ENCODE measurements around the gene TRIM62. TPM values are rescaled to one million over a fixed set of nuclear protein-coding genes. Genes with fewer than 3 reads are reported as not detected.

Gene TRIM62
- total and polyA plus RNA-seq, 7 experiments from 2014 or later: 3.6 to 24.2 (median 18.4) TPM

- CTCF ChIA-PET: no interaction called here
- Mint-ChIP-seq H3K9me3 (peaks cover 0 to 1% (median 0%) of the 10 kb centered on the region in 11 donors), H3K4me1 (peaks cover 0 to 14% (median 5%) of the 10 kb centered on the region in 7 donors), H3K27ac (no peak overlapping the region), H3K4me3 (no peak overlapping the region), H3K27me3 (no peaks in the 10 kb centered on the region), H3K36me3 (peaks cover 7 to 42% (median 14%) of the 10 kb centered on the region in 5 donors)
- ATAC-seq (no peak), DNase-seq (no peak)
- Histone ChIP-seq H3K36me3 (ENCODE audit: control insufficient read depth in 2 of 3, insufficient read depth in 3 of 3, low read length in 3 of 3) (peaks cover 0 to 41% (median 0%) of the 10 kb centered on the region in 3 experiments), H3K9me3 (ENCODE audit: control insufficient read depth in 2 of 3, low read length in 3 of 3) (no peaks in the 10 kb centered on the region), H3K4me3 (ENCODE audit: low read length) (no peak overlapping the region), H3K4me1 (ENCODE audit: control insufficient read depth in 2 of 2, insufficient read depth in 2 of 2, low read length in 2 of 2) (peaks cover 0 to 5% of the 10 kb centered on the region in 2 donors), H3K27me3 (ENCODE audit: control insufficient read depth in 2 of 2, insufficient read depth in 2 of 2, low read length in 2 of 2) (no peaks in the 10 kb centered on the region), H3K27ac (ENCODE audit: low read depth, low read length) (no peak overlapping the region)
- intact Hi-C loops (cut with micrococcal nuclease): no loop called here
- POLR2A ChIA-PET: interaction anchor here (0.5 kb wide), 1 partner anchor 30 kb away, joined by 3 read pairs; no protein-coding TSS in a partner anchor
These were observed 24.7 kb downstream of the TRIM62 start for GRCh38 chr1:33157131-33157530.

GRCh38 chr1:33155877-33156538, 25.8 kb downstream of the TRIM62 start:
- ChIA-PET POLR2A (interaction anchor here (1.5 kb wide), 1 partner anchor 28 kb away, joined by 3 read pairs; no protein-coding TSS in a partner anchor), CTCF (no interaction called here)
- ATAC-seq: no peak
- Histone ChIP-seq H3K36me3 (ENCODE audit: control insufficient read depth in 2 of 3, insufficient read depth in 3 of 3, low read length in 3 of 3) (peaks cover 0 to 41% (median 0%) of the 10 kb centered on the region in 3 experiments), H3K27me3 (ENCODE audit: control insufficient read depth in 2 of 2, insufficient read depth in 2 of 2, low read length in 2 of 2) (no peaks in the 10 kb centered on the region), H3K9me3 (ENCODE audit: control insufficient read depth in 2 of 3, low read length in 3 of 3) (no peaks in the 10 kb centered on the region), H3K4me1 (ENCODE audit: control insufficient read depth in 2 of 2, insufficient read depth in 2 of 2, low read length in 2 of 2) (peaks cover 0 to 5% of the 10 kb centered on the region in 2 donors), H3K27ac (ENCODE audit: low read depth, low read length) (no peak overlapping the region), H3K4me3 (ENCODE audit: low read length) (no peak overlapping the region)
- intact Hi-C loops (cut with micrococcal nuclease): no loop called here
- H3K9me3 Mint-ChIP-seq: peaks cover 0 to 1% (median 0%) of the 10 kb centered on the region in 11 donors
- no peaks in the 10 kb centered on the region for H3K27me3 Mint-ChIP-seq
- H3K4me1 Mint-ChIP-seq: peaks cover 0 to 8% (median 5%) of the 10 kb centered on the region in 7 donors
- no peak for DNase-seq
- H3K27ac Mint-ChIP-seq: peak overlapping the region in 3 of 9 donors; percentile 67 to 83 (median 81)
- no peak overlapping the region for H3K4me3 Mint-ChIP-seq
- peaks cover 7 to 37% (median 14%) of the 10 kb centered on the region in 5 donors for H3K36me3 Mint-ChIP-seq

- H3K4me1 Mint-ChIP-seq: peaks cover 0 to 14% (median 5%) of the 10 kb centered on the region in 7 donors
- ATAC-seq: no peak
These were observed 28.2 kb downstream of the TRIM62 start for GRCh38 chr1:33153650-33154049.

GRCh38 chr1:33152685-33153432, 29.0 kb downstream of the TRIM62 start:
- Histone ChIP-seq H3K36me3 (ENCODE audit: control insufficient read depth in 2 of 3, insufficient read depth in 3 of 3, low read length in 3 of 3) (peaks cover 0 to 35% (median 0%) of the 10 kb centered on the region in 3 experiments), H3K27me3 (ENCODE audit: control insufficient read depth in 2 of 2, insufficient read depth in 2 of 2, low read length in 2 of 2) (no peaks in the 10 kb centered on the region), H3K4me1 (ENCODE audit: control insufficient read depth in 2 of 2, insufficient read depth in 2 of 2, low read length in 2 of 2) (peaks cover 0 to 5% of the 10 kb centered on the region in 2 donors), H3K4me3 (ENCODE audit: low read length) (no peak overlapping the region), H3K27ac (ENCODE audit: low read depth, low read length) (no peak overlapping the region), H3K9me3 (ENCODE audit: control insufficient read depth in 2 of 3, low read length in 3 of 3) (no peaks in the 10 kb centered on the region)
- DNase-seq (no peak), ATAC-seq (no peak)
- intact Hi-C loops (cut with micrococcal nuclease): no loop called here
- ChIA-PET CTCF (no interaction called here), POLR2A (interaction anchor here (0.7 kb wide), 1 partner anchor 211 kb away, joined by 3 read pairs; no protein-coding TSS in a partner anchor)
- Mint-ChIP-seq H3K4me3 (no peak overlapping the region), H3K36me3 (peaks cover 4 to 31% (median 14%) of the 10 kb centered on the region in 5 donors), H3K4me1 (peaks cover 0 to 14% (median 7%) of the 10 kb centered on the region in 7 donors), H3K27ac (peak overlapping the region in 5 of 9 donors; percentile 3 to 71 (median 46)), H3K27me3 (no peaks in the 10 kb centered on the region), H3K9me3 (no peaks in the 10 kb centered on the region)

More at GRCh38 chr1:33153650-33154049, 28.2 kb downstream of the TRIM62 start:
- H3K4me1 ChIP-seq (ENCODE audit: control insufficient read depth in 2 of 2, insufficient read depth in 2 of 2, low read length in 2 of 2): peaks cover 0 to 5% of the 10 kb centered on the region in 2 donors
- H3K27ac ChIP-seq (ENCODE audit: low read depth, low read length): no peak overlapping the region
- H3K9me3 Mint-ChIP-seq: no peaks in the 10 kb centered on the region
- no peaks in the 10 kb centered on the region for H3K27me3 ChIP-seq (ENCODE audit: control insufficient read depth in 2 of 2, insufficient read depth in 2 of 2, low read length in 2 of 2)
- H3K4me3 ChIP-seq (ENCODE audit: low read length): no peak overlapping the region
- H3K4me3 Mint-ChIP-seq: no peak overlapping the region
- H3K9me3 ChIP-seq (ENCODE audit: control insufficient read depth in 2 of 3, low read length in 3 of 3): no peaks in the 10 kb centered on the region
- H3K36me3 ChIP-seq (ENCODE audit: control insufficient read depth in 2 of 3, insufficient read depth in 3 of 3, low read length in 3 of 3): peaks cover 0 to 38% (median 0%) of the 10 kb centered on the region in 3 experiments
- POLR2A ChIA-PET: no interaction called here
- peak overlapping the region in 2 of 9 donors; percentile 45 to 60 for H3K27ac Mint-ChIP-seq
- intact Hi-C loops (cut with micrococcal nuclease): no loop called here
- no peak for DNase-seq
- CTCF ChIA-PET: no interaction called here
- peaks cover 5 to 35% (median 14%) of the 10 kb centered on the region in 5 donors for H3K36me3 Mint-ChIP-seq
- H3K27me3 Mint-ChIP-seq: no peaks in the 10 kb centered on the region

- H3K27ac Mint-ChIP-seq: peak overlapping the region in 1 of 9 donors; percentile 11
- no peak for ATAC-seq
These were observed 30.7 kb downstream of the TRIM62 start for GRCh38 chr1:33151116-33151515.

GRCh38 chr1:33150522-33150921, 31.3 kb downstream of the TRIM62 start:
- Mint-ChIP-seq H3K27ac (peak overlapping the region in 7 of 9 donors; percentile 3 to 76 (median 25)), H3K27me3 (no peaks in the 10 kb centered on the region), H3K9me3 (no peaks in the 10 kb centered on the region), H3K4me1 (peaks cover 0 to 11% (median 5%) of the 10 kb centered on the region in 7 donors), H3K36me3 (peaks cover 0 to 22% (median 6%) of the 10 kb centered on the region in 5 donors), H3K4me3 (no peak overlapping the region)
- H3K27ac ChIP-seq (ENCODE audit: low read depth, low read length): no peak overlapping the region
- POLR2A ChIA-PET: no interaction called here
- CTCF ChIA-PET: no interaction called here
- peaks cover 0 to 41% (median 0%) of the 10 kb centered on the region in 3 experiments for H3K36me3 ChIP-seq (ENCODE audit: control insufficient read depth in 2 of 3, insufficient read depth in 3 of 3, low read length in 3 of 3)
- ATAC-seq: no peak
- intact Hi-C loops (cut with micrococcal nuclease): no loop called here
- H3K9me3 ChIP-seq (ENCODE audit: control insufficient read depth in 2 of 3, low read length in 3 of 3): no peaks in the 10 kb centered on the region
- no peak overlapping the region for H3K4me3 ChIP-seq (ENCODE audit: low read length)
- peaks cover 0 to 5% of the 10 kb centered on the region in 2 donors for H3K4me1 ChIP-seq (ENCODE audit: control insufficient read depth in 2 of 2, insufficient read depth in 2 of 2, low read length in 2 of 2)
- no peak for DNase-seq
- no peaks in the 10 kb centered on the region for H3K27me3 ChIP-seq (ENCODE audit: control insufficient read depth in 2 of 2, insufficient read depth in 2 of 2, low read length in 2 of 2)

More at GRCh38 chr1:33151116-33151515, 30.7 kb downstream of the TRIM62 start:
- no peaks in the 10 kb centered on the region for H3K9me3 ChIP-seq (ENCODE audit: control insufficient read depth in 2 of 3, low read length in 3 of 3)
- ChIA-PET CTCF (no interaction called here), POLR2A (no interaction called here)
- no peak overlapping the region for H3K4me3 ChIP-seq (ENCODE audit: low read length)
- Mint-ChIP-seq H3K36me3 (peaks cover 4 to 28% (median 7%) of the 10 kb centered on the region in 5 donors), H3K4me3 (no peak overlapping the region), H3K4me1 (peaks cover 0 to 11% (median 7%) of the 10 kb centered on the region in 7 donors), H3K9me3 (no peaks in the 10 kb centered on the region), H3K27me3 (no peaks in the 10 kb centered on the region)
- peaks cover 0 to 42% (median 0%) of the 10 kb centered on the region in 3 experiments for H3K36me3 ChIP-seq (ENCODE audit: control insufficient read depth in 2 of 3, insufficient read depth in 3 of 3, low read length in 3 of 3)
- intact Hi-C loops (cut with micrococcal nuclease): no loop called here
- H3K4me1 ChIP-seq (ENCODE audit: control insufficient read depth in 2 of 2, insufficient read depth in 2 of 2, low read length in 2 of 2): peaks cover 0 to 5% of the 10 kb centered on the region in 2 donors
- no peaks in the 10 kb centered on the region for H3K27me3 ChIP-seq (ENCODE audit: control insufficient read depth in 2 of 2, insufficient read depth in 2 of 2, low read length in 2 of 2)
- H3K27ac ChIP-seq (ENCODE audit: low read depth, low read length): no peak overlapping the region
- no peak for DNase-seq

Data from naive thymus-derived CD4-positive, alpha-beta T cell (primary cell).